WTC11 (cell line): Measurements from ENCODE around the gene SLU7. TPM values are rescaled to one million over a fixed set of nuclear protein-coding genes. Genes with fewer than 3 reads are reported as not detected.

Experiments used
- ATAC-seq: fragments of 200-7000 bp; cut with Tn5 transposase; 2 replicates; pipeline ENCODE4 v1.10.0; 2021; ENCODE audit warnings: mild to moderate bottlenecking, moderate library complexity
- CTCF ChIA-PET: fragments of 300-600 bp; sonication (Branson Sonifier 250); formaldehyde crosslinking; loops from one replicate; lab custom pipeline; 2021; ENCODE audit warnings: antibody characterized with exemption; lab: Charles Lee
- POLR2A ChIA-PET: fragments of 350-600 bp; sonication (Branson Sonifier 250); formaldehyde crosslinking; loops from one replicate; lab custom pipeline; 2021; ENCODE audit warnings: antibody characterized with exemption; lab: Charles Lee
- DNase-seq: peaks from one replicate; pipeline ENCODE4 v3.0.0; 2021; ENCODE audit warnings: low spot score
- H3K27ac Mint-ChIP-seq: 2 replicates; pipeline ENCODE4 v1.8.0; 2021; ENCODE audit warnings: mixed read lengths
- H3K27me3 Mint-ChIP-seq: 2 replicates; pipeline ENCODE4 v1.8.0; 2021; ENCODE audit warnings: low read depth, mild to moderate bottlenecking, moderate library complexity, mixed read lengths
- H3K36me3 Mint-ChIP-seq: 2 replicates; pipeline ENCODE4 v1.8.0; 2021; ENCODE audit warnings: mixed read lengths
- H3K4me1 Mint-ChIP-seq: 2 replicates; pipeline ENCODE4 v1.8.0; 2022; ENCODE audit warnings: mixed read lengths
- H3K4me3 Mint-ChIP-seq: 2 replicates; pipeline ENCODE4 v1.8.0; 2021; ENCODE audit warnings: mild to moderate bottlenecking, moderate library complexity, mixed read lengths
- H3K9me3 Mint-ChIP-seq: 2 replicates; pipeline ENCODE4 v1.8.0; 2021; ENCODE audit warnings: mixed read lengths
- ELF4 ChIP-seq: sonication (generic); formaldehyde crosslinking; IDR thresholded peaks from 2 replicates; pipeline ENCODE4 v1.8.1; 2022; ENCODE audit warnings: low read depth, mild to moderate bottlenecking, moderate library complexity, missing genetic modification reagents
- GRHL2 ChIP-seq: fragments of 250-450 bp; sonication (Bioruptor Pico); IDR thresholded peaks from 2 replicates; pipeline ENCODE4 v1.8.0; 2022; ENCODE audit warnings: mild to moderate bottlenecking, moderate library complexity; ENCODE audit not compliant: insufficient replicate concordance, severe bottlenecking
- JAZF1 ChIP-seq: fragments of 250-450 bp; sonication (Bioruptor Pico); IDR thresholded peaks from 2 replicates; pipeline ENCODE4 v1.9.0; 2021; ENCODE audit warnings: moderate library complexity, mild to moderate bottlenecking, inconsistent platforms
- JUN ChIP-seq: sonication (generic); formaldehyde crosslinking; IDR thresholded peaks from 2 replicates; pipeline ENCODE4 v1.8.0; 2023; ENCODE audit warnings: mild to moderate bottlenecking, missing genetic modification reagents
- OVOL2 ChIP-seq: fragments of 250-450 bp; sonication (Bioruptor Pico); IDR thresholded peaks from 2 replicates; pipeline ENCODE4 v1.9.0; 2021; ENCODE audit warnings: mild to moderate bottlenecking, borderline replicate concordance
- RORB ChIP-seq: fragments of 250-450 bp; sonication (Bioruptor Pico); IDR thresholded peaks from 2 replicates; pipeline ENCODE4 v1.9.0; 2021; ENCODE audit warnings: mild to moderate bottlenecking
- TP53 ChIP-seq: sonication (generic); formaldehyde crosslinking; IDR thresholded peaks from 2 replicates; pipeline ENCODE4 v1.8.1; 2023; ENCODE audit warnings: mild to moderate bottlenecking, missing genetic modification reagents
- ZBTB21 ChIP-seq: sonication (generic); formaldehyde crosslinking; IDR thresholded peaks from 2 replicates; pipeline ENCODE4 v1.8.1; 2023; ENCODE audit warnings: mild to moderate bottlenecking, missing genetic modification reagents, borderline replicate concordance
- ZNF121 ChIP-seq: sonication (generic); formaldehyde crosslinking; IDR thresholded peaks from 2 replicates; pipeline ENCODE4 v1.8.0; 2023; ENCODE audit warnings: missing genetic modification reagents
- total RNA-seq: library from RNA; stranded (reverse); gene quantifications from 3 replicates; pipeline ENCODE4 v1.2.3, GENCODE V29; 2021
- TF ChIP-seq, protein P1 (sequence below): sonication (generic); formaldehyde crosslinking; conservative IDR thresholded peaks from 2 replicates; pipeline ENCODE4 v1.8.1; 2023; ENCODE audit warnings: mild to moderate bottlenecking, low read depth, missing genetic modification reagents, moderate library complexity
- TF ChIP-seq, protein P2 (sequence below): sonication (generic); formaldehyde crosslinking; IDR thresholded peaks from 2 replicates; pipeline ENCODE4 v1.8.1; 2023; ENCODE audit warnings: mild to moderate bottlenecking, missing genetic modification reagents, moderate library complexity
- TF ChIP-seq, protein P3 (sequence below): sonication (generic); formaldehyde crosslinking; IDR thresholded peaks from 2 replicates; pipeline ENCODE4 v1.8.0; 2022; ENCODE audit warnings: missing genetic modification reagents
- TF ChIP-seq, protein P4 (sequence below): fragments of 250-450 bp; sonication (Bioruptor Pico); IDR thresholded peaks from 2 replicates; pipeline ENCODE4 v1.9.0; 2021; ENCODE audit warnings: mild to moderate bottlenecking
- TF ChIP-seq, protein P5 (sequence below): sonication (generic); formaldehyde crosslinking; IDR thresholded peaks from 2 replicates; pipeline ENCODE4 v1.8.1; 2023; ENCODE audit warnings: mild to moderate bottlenecking, missing genetic modification reagents, borderline replicate concordance

The SLU7 gene
- total RNA-seq, 1 experiment from 2014 or later = 32.5 TPM

DNA sequence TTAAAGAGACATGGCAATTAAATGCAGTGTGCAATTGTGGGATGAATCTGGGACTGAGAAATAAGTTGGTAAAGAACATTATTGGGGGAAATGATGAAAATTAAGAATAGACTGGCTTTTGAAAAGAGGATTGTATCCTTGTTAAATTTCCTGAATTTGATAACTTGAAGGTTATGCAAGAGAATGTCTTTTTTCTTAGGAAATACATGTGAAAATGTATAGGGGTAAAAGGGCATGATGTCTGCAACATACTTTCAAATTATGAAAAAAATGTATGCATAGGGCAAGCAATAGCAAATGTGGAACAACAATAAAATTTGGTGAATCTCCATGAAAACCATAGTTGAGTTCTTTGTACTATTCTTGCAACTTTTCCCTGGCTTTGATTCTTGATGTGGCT, 26.9 kb upstream of the SLU7 start (continued):
- TF ChIP-seq, protein P1, sequence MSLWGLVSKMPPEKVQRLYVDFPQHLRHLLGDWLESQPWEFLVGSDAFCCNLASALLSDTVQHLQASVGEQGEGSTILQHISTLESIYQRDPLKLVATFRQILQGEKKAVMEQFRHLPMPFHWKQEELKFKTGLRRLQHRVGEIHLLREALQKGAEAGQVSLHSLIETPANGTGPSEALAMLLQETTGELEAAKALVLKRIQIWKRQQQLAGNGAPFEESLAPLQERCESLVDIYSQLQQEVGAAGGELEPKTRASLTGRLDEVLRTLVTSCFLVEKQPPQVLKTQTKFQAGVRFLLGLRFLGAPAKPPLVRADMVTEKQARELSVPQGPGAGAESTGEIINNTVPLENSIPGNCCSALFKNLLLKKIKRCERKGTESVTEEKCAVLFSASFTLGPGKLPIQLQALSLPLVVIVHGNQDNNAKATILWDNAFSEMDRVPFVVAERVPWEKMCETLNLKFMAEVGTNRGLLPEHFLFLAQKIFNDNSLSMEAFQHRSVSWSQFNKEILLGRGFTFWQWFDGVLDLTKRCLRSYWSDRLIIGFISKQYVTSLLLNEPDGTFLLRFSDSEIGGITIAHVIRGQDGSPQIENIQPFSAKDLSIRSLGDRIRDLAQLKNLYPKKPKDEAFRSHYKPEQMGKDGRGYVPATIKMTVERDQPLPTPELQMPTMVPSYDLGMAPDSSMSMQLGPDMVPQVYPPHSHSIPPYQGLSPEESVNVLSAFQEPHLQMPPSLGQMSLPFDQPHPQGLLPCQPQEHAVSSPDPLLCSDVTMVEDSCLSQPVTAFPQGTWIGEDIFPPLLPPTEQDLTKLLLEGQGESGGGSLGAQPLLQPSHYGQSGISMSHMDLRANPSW = no peak
- TF ChIP-seq ELF4 (CRISPR knock-in tag) = no peak
- TF ChIP-seq, all 79 proteins: peak for 0

DNA sequence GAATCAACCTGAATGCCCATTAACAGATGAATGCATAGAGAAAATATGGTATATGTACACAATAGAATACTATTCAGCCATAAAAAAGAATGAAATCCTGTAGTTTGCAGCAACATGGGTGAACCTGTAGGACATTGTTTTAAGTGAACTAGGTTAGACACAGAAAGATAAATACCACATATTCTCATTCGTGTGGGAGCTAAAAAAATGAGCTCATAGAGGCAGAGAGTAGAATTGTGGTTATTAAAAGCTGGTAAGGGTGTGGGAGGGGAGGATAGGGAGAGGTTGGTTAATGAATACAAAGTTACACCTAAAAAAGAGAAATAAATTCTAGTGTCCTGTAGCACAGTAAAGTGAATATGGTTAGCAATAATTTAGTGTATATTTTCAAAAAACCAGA, 26.3 kb upstream of the SLU7 start:
- H3K9me3 Mint-ChIP-seq = peaks cover 18% of the 10 kb centered on the region; the same call in 1 of the 2 replicates
- no peaks in the 10 kb centered on the region; the same call in 1 of the 2 replicates for H3K27me3 Mint-ChIP-seq
- CTCF ChIA-PET = no interaction called here
- DNase-seq = no peak
- TF ChIP-seq, protein P2, sequence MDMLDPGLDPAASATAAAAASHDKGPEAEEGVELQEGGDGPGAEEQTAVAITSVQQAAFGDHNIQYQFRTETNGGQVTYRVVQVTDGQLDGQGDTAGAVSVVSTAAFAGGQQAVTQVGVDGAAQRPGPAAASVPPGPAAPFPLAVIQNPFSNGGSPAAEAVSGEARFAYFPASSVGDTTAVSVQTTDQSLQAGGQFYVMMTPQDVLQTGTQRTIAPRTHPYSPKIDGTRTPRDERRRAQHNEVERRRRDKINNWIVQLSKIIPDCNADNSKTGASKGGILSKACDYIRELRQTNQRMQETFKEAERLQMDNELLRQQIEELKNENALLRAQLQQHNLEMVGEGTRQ (CRISPR knock-in tag) = no peak
- TF ChIP-seq OVOL2 (no peak), JAZF1 (CRISPR knock-in tag) (no peak), ZBTB21 (CRISPR knock-in tag) (no peak), RORB (CRISPR knock-in tag) (no peak), JUN (no peak), GRHL2 (CRISPR knock-in tag) (no peak), ELF4 (CRISPR knock-in tag) (no peak), ZNF121 (CRISPR knock-in tag) (no peak), TP53 (no peak)
- TF ChIP-seq, protein P3, sequence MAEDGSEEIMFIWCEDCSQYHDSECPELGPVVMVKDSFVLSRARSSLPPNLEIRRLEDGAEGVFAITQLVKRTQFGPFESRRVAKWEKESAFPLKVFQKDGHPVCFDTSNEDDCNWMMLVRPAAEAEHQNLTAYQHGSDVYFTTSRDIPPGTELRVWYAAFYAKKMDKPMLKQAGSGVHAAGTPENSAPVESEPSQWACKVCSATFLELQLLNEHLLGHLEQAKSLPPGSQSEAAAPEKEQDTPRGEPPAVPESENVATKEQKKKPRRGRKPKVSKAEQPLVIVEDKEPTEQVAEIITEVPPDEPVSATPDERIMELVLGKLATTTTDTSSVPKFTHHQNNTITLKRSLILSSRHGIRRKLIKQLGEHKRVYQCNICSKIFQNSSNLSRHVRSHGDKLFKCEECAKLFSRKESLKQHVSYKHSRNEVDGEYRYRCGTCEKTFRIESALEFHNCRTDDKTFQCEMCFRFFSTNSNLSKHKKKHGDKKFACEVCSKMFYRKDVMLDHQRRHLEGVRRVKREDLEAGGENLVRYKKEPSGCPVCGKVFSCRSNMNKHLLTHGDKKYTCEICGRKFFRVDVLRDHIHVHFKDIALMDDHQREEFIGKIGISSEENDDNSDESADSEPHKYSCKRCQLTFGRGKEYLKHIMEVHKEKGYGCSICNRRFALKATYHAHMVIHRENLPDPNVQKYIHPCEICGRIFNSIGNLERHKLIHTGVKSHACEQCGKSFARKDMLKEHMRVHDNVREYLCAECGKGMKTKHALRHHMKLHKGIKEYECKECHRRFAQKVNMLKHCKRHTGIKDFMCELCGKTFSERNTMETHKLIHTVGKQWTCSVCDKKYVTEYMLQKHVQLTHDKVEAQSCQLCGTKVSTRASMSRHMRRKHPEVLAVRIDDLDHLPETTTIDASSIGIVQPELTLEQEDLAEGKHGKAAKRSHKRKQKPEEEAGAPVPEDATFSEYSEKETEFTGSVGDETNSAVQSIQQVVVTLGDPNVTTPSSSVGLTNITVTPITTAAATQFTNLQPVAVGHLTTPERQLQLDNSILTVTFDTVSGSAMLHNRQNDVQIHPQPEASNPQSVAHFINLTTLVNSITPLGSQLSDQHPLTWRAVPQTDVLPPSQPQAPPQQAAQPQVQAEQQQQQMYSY = no peak
- TF ChIP-seq, protein P1 = no peak
- TF ChIP-seq, protein P4, sequence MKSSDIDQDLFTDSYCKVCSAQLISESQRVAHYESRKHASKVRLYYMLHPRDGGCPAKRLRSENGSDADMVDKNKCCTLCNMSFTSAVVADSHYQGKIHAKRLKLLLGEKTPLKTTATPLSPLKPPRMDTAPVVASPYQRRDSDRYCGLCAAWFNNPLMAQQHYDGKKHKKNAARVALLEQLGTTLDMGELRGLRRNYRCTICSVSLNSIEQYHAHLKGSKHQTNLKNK (CRISPR knock-in tag) = no peak
- TF ChIP-seq, protein P5, sequence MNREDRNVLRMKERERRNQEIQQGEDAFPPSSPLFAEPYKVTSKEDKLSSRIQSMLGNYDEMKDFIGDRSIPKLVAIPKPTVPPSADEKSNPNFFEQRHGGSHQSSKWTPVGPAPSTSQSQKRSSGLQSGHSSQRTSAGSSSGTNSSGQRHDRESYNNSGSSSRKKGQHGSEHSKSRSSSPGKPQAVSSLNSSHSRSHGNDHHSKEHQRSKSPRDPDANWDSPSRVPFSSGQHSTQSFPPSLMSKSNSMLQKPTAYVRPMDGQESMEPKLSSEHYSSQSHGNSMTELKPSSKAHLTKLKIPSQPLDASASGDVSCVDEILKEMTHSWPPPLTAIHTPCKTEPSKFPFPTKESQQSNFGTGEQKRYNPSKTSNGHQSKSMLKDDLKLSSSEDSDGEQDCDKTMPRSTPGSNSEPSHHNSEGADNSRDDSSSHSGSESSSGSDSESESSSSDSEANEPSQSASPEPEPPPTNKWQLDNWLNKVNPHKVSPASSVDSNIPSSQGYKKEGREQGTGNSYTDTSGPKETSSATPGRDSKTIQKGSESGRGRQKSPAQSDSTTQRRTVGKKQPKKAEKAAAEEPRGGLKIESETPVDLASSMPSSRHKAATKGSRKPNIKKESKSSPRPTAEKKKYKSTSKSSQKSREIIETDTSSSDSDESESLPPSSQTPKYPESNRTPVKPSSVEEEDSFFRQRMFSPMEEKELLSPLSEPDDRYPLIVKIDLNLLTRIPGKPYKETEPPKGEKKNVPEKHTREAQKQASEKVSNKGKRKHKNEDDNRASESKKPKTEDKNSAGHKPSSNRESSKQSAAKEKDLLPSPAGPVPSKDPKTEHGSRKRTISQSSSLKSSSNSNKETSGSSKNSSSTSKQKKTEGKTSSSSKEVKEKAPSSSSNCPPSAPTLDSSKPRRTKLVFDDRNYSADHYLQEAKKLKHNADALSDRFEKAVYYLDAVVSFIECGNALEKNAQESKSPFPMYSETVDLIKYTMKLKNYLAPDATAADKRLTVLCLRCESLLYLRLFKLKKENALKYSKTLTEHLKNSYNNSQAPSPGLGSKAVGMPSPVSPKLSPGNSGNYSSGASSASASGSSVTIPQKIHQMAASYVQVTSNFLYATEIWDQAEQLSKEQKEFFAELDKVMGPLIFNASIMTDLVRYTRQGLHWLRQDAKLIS (CRISPR knock-in tag) = no peak
- TF ChIP-seq, all 79 proteins: peak for 0
- H3K36me3 Mint-ChIP-seq = no peaks in the 10 kb centered on the region
- POLR2A ChIA-PET = no interaction called here
- no peak overlapping the region for H3K27ac Mint-ChIP-seq
- ATAC-seq = no peak
- H3K4me1 Mint-ChIP-seq = peaks cover 11% of the 10 kb centered on the region
- H3K4me3 Mint-ChIP-seq = no peak overlapping the region
